SK-N-SH (cell line): ENCODE results near the gene UGT1A1. TPM values are rescaled to one million over a fixed set of nuclear protein-coding genes. Genes with fewer than 3 reads are reported as not detected.

Experiments used
- CTCF ChIA-PET: fragments of 300-600, 350-600 bp; formaldehyde crosslinking; extraction: SDS; loops from one replicate; lab custom pipeline; 2021; lab: Yijun Ruan, JAX
- POLR2A ChIA-PET: fragments of 350-600 bp; sonication (Branson Sonifier 250); formaldehyde crosslinking; extraction: SDS; loops from one replicate; lab custom pipeline; 2020; ENCODE audit warnings: antibody characterized with exemption, inconsistent platforms; lab: Yijun Ruan, JAX
- DNase-seq: peaks from one replicate; pipeline ENCODE4 v3.0.0; 2012
- H2AFZ ChIP-seq: fragments of 200-600 bp; sonication (generic); 2 replicates; pipeline ENCODE4 v1.8.1; 2016; ENCODE audit warnings: antibody characterized with exemption, mild to moderate bottlenecking, low read depth
- H3F3A ChIP-seq: fragments of 200-600 bp; sonication (generic); replicated peaks from 2 replicates; pipeline ENCODE3; 2016; ENCODE audit warnings: antibody characterized with exemption, mild to moderate bottlenecking; ENCODE audit not compliant: insufficient read depth
- H3K27ac ChIP-seq, 2 experiments: fragments of 200-500 bp in 1 of 2; fragments of 200-600 bp in 1 of 2; sonication (Bioruptor generic) in 1 of 2; sonication (generic), shearing (Covaris generic) in 1 of 2; 2 replicates each; pipeline versions ENCODE4 v1.5.1 to v1.6.1; 2014 to 2016; ENCODE audit warnings: low read depth in 2 of 2, inconsistent platforms in 1 of 2, low read length in 1 of 2, mild to moderate bottlenecking in 1 of 2, mixed read lengths in 1 of 2
- H3K27me3 ChIP-seq: fragments of 200-600 bp; sonication (generic), shearing (Covaris generic); 2 replicates; pipeline ENCODE4 v1.6.1; 2016; ENCODE audit warnings: mixed run types; ENCODE audit not compliant: insufficient read depth
- H3K36me3 ChIP-seq, 2 experiments: fragments of 200-500 bp in 1 of 2; fragments of 200-600 bp in 1 of 2; sonication (Bioruptor generic) in 1 of 2; sonication (generic) in 1 of 2; replicated peaks in 1 of 2; 2 replicates each; pipeline versions ENCODE3 to v1.5.1; 2014 to 2016; ENCODE audit warnings: low read length in 1 of 2, mild to moderate bottlenecking in 1 of 2; ENCODE audit not compliant: insufficient read depth in 2 of 2, control insufficient read depth in 1 of 2
- H3K4me1 ChIP-seq, 2 experiments: fragments of 200-500 bp in 1 of 2; fragments of 200-600 bp in 1 of 2; sonication (Bioruptor generic) in 1 of 2; sonication (generic), shearing (Covaris generic) in 1 of 2; 2 replicates each; pipeline versions ENCODE4 v1.5.1 to v1.6.1; 2014 to 2016; ENCODE audit warnings: low read depth in 1 of 2, low read length in 1 of 2, mixed run types in 1 of 2; ENCODE audit not compliant: insufficient read depth in 2 of 2, control insufficient read depth in 1 of 2
- H3K4me2 ChIP-seq: fragments of 200-600 bp; sonication (generic), shearing (Covaris generic); 2 replicates; pipeline ENCODE4 v1.6.1; 2017; ENCODE audit warnings: mixed run types
- H3K4me3 ChIP-seq, 2 experiments: fragments of 200-500 bp in 1 of 2; fragments of 200-600 bp in 1 of 2; sonication (Bioruptor generic) in 1 of 2; sonication (generic), shearing (Covaris generic) in 1 of 2; 2 replicates each; pipeline versions ENCODE4 v1.5.1 to v1.8.1; 2014 to 2016; ENCODE audit warnings: low read depth in 2 of 2, inconsistent platforms in 1 of 2, low read length in 1 of 2, mild to moderate bottlenecking in 1 of 2, mixed read lengths in 1 of 2, moderate library complexity in 1 of 2
- H3K79me2 ChIP-seq: fragments of 200-600 bp; sonication (generic); 2 replicates; pipeline ENCODE4 v1.8.1; 2017; ENCODE audit warnings: mild to moderate bottlenecking; ENCODE audit not compliant: insufficient read depth
- H3K9ac ChIP-seq: fragments of 200-600 bp; sonication (generic); 2 replicates; pipeline ENCODE4 v1.6.1; 2017; ENCODE audit warnings: mixed run types
- H3K9me2 ChIP-seq: fragments of 200-600 bp; sonication (generic); 2 replicates; pipeline ENCODE4 v1.6.1; 2017; ENCODE audit warnings: mixed run types
- H3K9me3 ChIP-seq: fragments of 200-600 bp; sonication (generic); 2 replicates; pipeline ENCODE4 v1.6.1; 2017; ENCODE audit warnings: mixed run types, mild to moderate bottlenecking, moderate library complexity
- H4K20me1 ChIP-seq: fragments of 200-600 bp; sonication (generic); 2 replicates; pipeline ENCODE4 v1.6.1; 2017; ENCODE audit warnings: mild to moderate bottlenecking, mixed run types; ENCODE audit not compliant: insufficient read depth
- CTCF ChIP-seq: fragments of 200-600 bp; sonication (generic); IDR thresholded peaks from 2 replicates; pipeline ENCODE4 v1.6.1; 2017; ENCODE audit warnings: antibody characterized with exemption, mild to moderate bottlenecking, moderate library complexity
- ELF1 ChIP-seq: IDR thresholded peaks from 2 replicates; pipeline ENCODE4 v1.4.0; 2012
- EP300 ChIP-seq, 2 experiments: IDR thresholded peaks; 2 replicates each; pipeline versions ENCODE4 v1.4.0 to v1.6.1; 2012; ENCODE audit warnings: borderline replicate concordance in 1 of 2, low read depth in 1 of 2, low read length in 1 of 2
- EZH2phosphoT487 ChIP-seq: fragments of 200-600 bp; sonication (generic); IDR thresholded peaks from 2 replicates; pipeline ENCODE4 v1.6.1; 2017; ENCODE audit warnings: low read depth, mixed run types, mild to moderate bottlenecking, antibody characterized with exemption, moderate library complexity, borderline replicate concordance
- FOXJ3 ChIP-seq: sonication (generic); formaldehyde crosslinking; IDR thresholded peaks from 2 replicates; pipeline ENCODE4 v1.5.1; 2020; ENCODE audit warnings: mild to moderate bottlenecking, missing genetic modification reagents
- GATA2 ChIP-seq: sonication (generic); formaldehyde crosslinking; IDR thresholded peaks from 2 replicates; pipeline ENCODE4 v1.5.0; 2020; ENCODE audit warnings: mild to moderate bottlenecking, missing genetic modification reagents
- MAX ChIP-seq: IDR thresholded peaks from 2 replicates; pipeline ENCODE4 v1.4.0; 2012; ENCODE audit warnings: low read depth
- MXI1 ChIP-seq: IDR thresholded peaks from 2 replicates; pipeline ENCODE4 v1.6.1; 2012; ENCODE audit warnings: mild to moderate bottlenecking, low read depth, low read length, improper control_type of control experiment
- NFIC ChIP-seq: IDR thresholded peaks from 2 replicates; pipeline ENCODE4 v1.4.0; 2012; ENCODE audit warnings: borderline replicate concordance
- NRF1 ChIP-seq: IDR thresholded peaks from 2 replicates; pipeline ENCODE4 v1.6.1; 2012; ENCODE audit warnings: low read depth, mild to moderate bottlenecking, low read length
- PBX3 ChIP-seq: IDR thresholded peaks from 2 replicates; pipeline ENCODE4; 2012
- POLR2AphosphoS5 ChIP-seq: IDR thresholded peaks from 2 replicates; pipeline ENCODE4 v1.6.1; 2012; ENCODE audit warnings: low read depth, low read length
- RAD21 ChIP-seq: IDR thresholded peaks from 2 replicates; pipeline ENCODE4 v1.6.1; 2012; ENCODE audit warnings: mild to moderate bottlenecking, low read length
- RXRA ChIP-seq: IDR thresholded peaks from 2 replicates; pipeline ENCODE4 v1.4.0; 2012; ENCODE audit warnings: low read depth, mild to moderate bottlenecking, borderline replicate concordance
- SMC3 ChIP-seq: IDR thresholded peaks from 2 replicates; pipeline ENCODE4 v1.6.1; 2012; ENCODE audit warnings: low read depth, low read length, improper control_type of control experiment
- TAF1 ChIP-seq: IDR thresholded peaks from 2 replicates; pipeline ENCODE4 v1.6.1; 2012; ENCODE audit warnings: low read depth, mild to moderate bottlenecking, low read length, moderate library complexity, borderline replicate concordance
- TEAD4 ChIP-seq: IDR thresholded peaks from 2 replicates; pipeline ENCODE4 v1.4.0; 2012; ENCODE audit warnings: mild to moderate bottlenecking, borderline replicate concordance; ENCODE audit not compliant: insufficient read depth
- USF2 ChIP-seq: fragments of 150-350 bp; IDR thresholded peaks from 2 replicates; pipeline ENCODE4 v1.6.1; 2017; ENCODE audit warnings: antibody characterized with exemption, low read length, low read depth, borderline replicate concordance
- ZBTB33 ChIP-seq: IDR thresholded peaks from 2 replicates; pipeline ENCODE4 v1.4.0; 2012; ENCODE audit warnings: low read depth, borderline replicate concordance
- WGBS: methylation state at CpG from one replicate; pipeline ENCODE4 v1.1.6; 2017; ENCODE audit warnings: low lambda C conversion rate; 5-methylcytosine and 5-hydroxymethylcytosine counted together
- polyA plus RNA-seq, 3 experiments: library from polyadenylated mRNA; depleted of rRNA; stranded (reverse); fragments of >200 nt; gene quantifications; 2 replicates each; pipeline ENCODE4 v1.2.3, GENCODE V29; 2012

Gene UGT1A1
- polyA plus RNA-seq, 1 of the 3 experiments (the other 2 are of a cell fraction): not detected

GRCh38 chr2:233789554-233789953 lies 29.5 kb downstream of the UGT1A1 start:
- no peak for TF ChIP-seq TAF1
- H3K79me2 ChIP-seq: no peaks in the 10 kb centered on the region
- no peaks in the 10 kb centered on the region for H3F3A ChIP-seq
- H3K27me3 ChIP-seq: no peaks in the 10 kb centered on the region
- H3K9ac ChIP-seq: no peak overlapping the region
- ChIA-PET POLR2A (no interaction called here), CTCF (no interaction called here)
- H3K9me2 ChIP-seq: no peaks in the 10 kb centered on the region
- 60% methylated on average over 3 of the region's 7 CpGs for WGBS
- no peak overlapping the region for H2AFZ ChIP-seq
- H3K4me1 ChIP-seq: no peaks in the 10 kb centered on the region
- H3K27ac ChIP-seq: no peak overlapping the region
- H3K9me3 ChIP-seq: no peaks in the 10 kb centered on the region
- no peaks in the 10 kb centered on the region for H3K36me3 ChIP-seq
- no peaks in the 10 kb centered on the region for H4K20me1 ChIP-seq
- no peak for DNase-seq
- H3K4me2 ChIP-seq: no peak overlapping the region
- H3K4me3 ChIP-seq: no peak overlapping the region

GRCh38 chr2:233791151-233791882 lies 31.2 kb downstream of the UGT1A1 start:
- H4K20me1 ChIP-seq: no peaks in the 10 kb centered on the region
- POLR2A ChIA-PET: no interaction called here
- no peak overlapping the region for H3K9ac ChIP-seq
- H3K36me3 ChIP-seq: no peaks in the 10 kb centered on the region
- no peaks in the 10 kb centered on the region for H3K9me2 ChIP-seq
- H3K9me3 ChIP-seq: no peaks in the 10 kb centered on the region
- CTCF ChIA-PET: no interaction called here
- H3K4me2 ChIP-seq: no peak overlapping the region
- H3K79me2 ChIP-seq: no peaks in the 10 kb centered on the region
- H3K27ac ChIP-seq: no peak overlapping the region
- TF ChIP-seq FOXJ3 (CRISPR knock-in tag): no peak
- TF ChIP-seq RAD21: no peak
- no peak for TF ChIP-seq ELF1
- no peak for TF ChIP-seq MAX
- no peak for TF ChIP-seq PBX3
- TF ChIP-seq NRF1: no peak
- no peak for TF ChIP-seq SMC3
- no peak for TF ChIP-seq TEAD4
- no peak for TF ChIP-seq RXRA
- TF ChIP-seq EP300 (IDR thresholded peaks at IDR 0.05; ENCODE audit: borderline replicate concordance in 1 of 2, low read depth in 1 of 2, low read length in 1 of 2): no peak
- TF ChIP-seq EZH2phosphoT487: no peak
- no peak for TF ChIP-seq NFIC
- TF ChIP-seq MXI1: no peak
- no peak for TF ChIP-seq GATA2
- TF ChIP-seq POLR2AphosphoS5: no peak
- TF ChIP-seq TAF1: no peak
- no peak for TF ChIP-seq CTCF
- TF ChIP-seq ZBTB33: no peak
- TF ChIP-seq USF2: no peak
- TF ChIP-seq, all 33 proteins: peak for 0
- 70% methylated on average over 18 of the region's 18 CpGs for WGBS
- no peaks in the 10 kb centered on the region for H3K4me1 ChIP-seq
- no peak overlapping the region for H2AFZ ChIP-seq
- no peak for DNase-seq
- no peaks in the 10 kb centered on the region for H3F3A ChIP-seq
- H3K4me3 ChIP-seq: no peak overlapping the region
- no peaks in the 10 kb centered on the region for H3K27me3 ChIP-seq
